ENCODE data around the gene RDH5.

- TF ChIP-seq CEBPB (IDR thresholded peaks at IDR 0.05) (no peak), NFIC (IDR thresholded peaks at IDR 0.05) (no peak), RAD21 (IDR thresholded peaks at IDR 0.05; ENCODE audit: low read depth) (no peak), EP300 (IDR thresholded peaks at IDR 0.05; ENCODE audit: borderline replicate concordance) (no peak)
Measured at GRCh38 chr12:55708695-55709233, 11.4 kb upstream of the RDH5 start.

Data from Ishikawa (cell line).